ENCODE results near the gene APOBEC3F.
A peak's percentile ranks its signal among the peaks of the same experiment; 100 is the strongest.
"Not testable (repeated sequence)": the region's sequence is repeated elsewhere in the genome, so short reads cannot be mapped to it uniquely, and the experiment has no call there.

Gene APOBEC3F

DNA sequence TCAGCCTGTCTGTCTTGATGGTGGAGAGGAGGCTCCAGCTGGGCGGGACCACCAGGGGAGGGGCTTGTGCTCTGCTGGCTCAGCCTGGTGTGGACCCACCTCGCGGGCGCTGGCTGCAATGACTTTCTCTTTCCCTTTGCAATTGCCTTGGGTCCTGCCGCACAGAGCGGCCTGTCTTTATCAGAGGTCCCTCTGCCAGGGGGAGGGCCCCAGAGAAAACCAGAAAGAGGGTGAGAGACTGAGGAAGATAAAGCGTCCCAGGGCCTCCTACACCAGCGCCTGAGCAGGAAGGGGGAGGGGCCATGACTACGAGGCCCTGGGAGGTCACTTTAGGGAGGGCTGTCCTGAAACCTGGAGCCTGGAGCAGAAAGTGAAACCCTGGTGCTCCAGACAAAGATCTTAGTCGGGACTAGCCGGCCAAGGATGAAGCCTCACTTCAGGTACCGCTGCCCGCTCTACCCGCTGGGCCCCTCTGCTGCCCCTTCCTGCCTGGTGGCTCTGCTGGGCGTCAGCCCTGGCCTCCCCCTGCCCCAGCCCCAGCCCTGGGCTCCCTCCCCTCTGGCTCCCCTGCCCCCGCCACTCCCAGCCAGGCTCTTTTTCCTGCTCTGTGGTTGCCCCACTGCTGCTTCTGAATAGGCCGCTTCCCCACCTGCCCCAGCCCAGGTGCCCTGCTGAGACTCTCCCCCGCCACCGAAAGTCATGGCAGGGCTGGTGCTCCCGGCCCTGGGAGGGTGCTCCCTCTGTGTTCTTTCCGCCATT lies at the start of gene APOBEC3F:
APOBEC3F (plus strand) TSS at position 327 of the 759 bp plus-strand sequence; CDS start at position 424, 97 bp downstream.
- peak; percentile 57 for DNase-seq

DNA sequence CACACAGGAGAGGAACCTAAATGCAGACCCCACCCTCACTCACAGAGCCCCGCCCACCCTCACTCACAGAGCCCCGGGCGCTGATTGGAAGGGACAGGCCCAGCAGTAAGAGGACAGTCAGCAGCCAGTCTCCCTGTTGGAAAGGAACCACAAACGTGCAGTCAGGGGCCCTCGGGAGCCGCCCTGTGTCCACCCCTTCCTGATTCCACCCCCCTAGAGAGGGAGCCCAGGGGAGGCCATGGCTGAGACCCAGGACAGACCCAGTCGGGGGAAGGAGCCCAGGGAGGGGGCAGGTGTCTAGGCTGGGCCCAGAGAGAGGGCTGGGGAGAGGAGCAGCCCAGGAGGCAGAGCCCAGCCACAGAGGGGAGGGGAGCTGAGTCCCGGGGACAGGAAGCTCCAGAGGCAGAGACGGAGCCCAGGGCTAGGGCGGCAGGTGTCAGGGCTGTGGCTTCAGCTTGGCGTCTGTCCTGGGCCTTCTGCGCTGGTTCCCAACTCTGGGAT lies 47.7 kb upstream of the APOBEC3F start:
- DNase-seq = not testable (repeated sequence)

DNA sequence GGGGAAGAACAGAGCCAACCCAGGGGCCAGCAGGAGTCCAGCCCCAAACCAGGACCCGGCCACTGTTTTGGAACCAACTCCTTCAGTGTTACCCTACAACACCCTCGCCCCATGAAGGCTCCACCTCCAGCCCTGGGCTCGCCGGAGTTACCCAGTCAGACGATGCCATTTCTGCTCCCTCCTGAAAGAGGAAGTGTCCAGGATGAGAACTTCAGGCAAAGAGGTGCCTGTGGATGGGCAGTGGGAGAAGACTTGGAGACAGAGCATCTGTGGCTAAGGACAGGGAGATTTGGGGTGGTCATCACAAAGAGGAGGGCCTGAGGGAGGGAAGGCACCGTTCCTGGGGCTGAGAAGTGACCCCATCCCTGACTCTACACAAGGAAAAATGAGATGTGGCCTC lies 44.6 kb upstream of the APOBEC3F start:
- no peak for DNase-seq

- DNase-seq = no peak
These were observed 43.1 kb upstream of the APOBEC3F start for GRCh38 chr22:38997518-38997917.

GRCh38 chr22:39003165-39003638 lies 37.5 kb upstream of the APOBEC3F start:
- DNase-seq = peak; percentile 60

- DNase-seq = no peak
These were observed 33.5 kb upstream of the APOBEC3F start for GRCh38 chr22:39007177-39007576.

GRCh38 chr22:39008271-39008850 lies 32.3 kb upstream of the APOBEC3F start:
- not testable (repeated sequence) for DNase-seq

GRCh38 chr22:39010946-39011345 lies 29.7 kb upstream of the APOBEC3F start:
- DNase-seq = no peak

- DNase-seq = no peak
These were observed 27.8 kb upstream of the APOBEC3F start for GRCh38 chr22:39012533-39013511.

GRCh38 chr22:39013561-39013941 lies 27.1 kb upstream of the APOBEC3F start:
- not testable (repeated sequence) for DNase-seq

DNA sequence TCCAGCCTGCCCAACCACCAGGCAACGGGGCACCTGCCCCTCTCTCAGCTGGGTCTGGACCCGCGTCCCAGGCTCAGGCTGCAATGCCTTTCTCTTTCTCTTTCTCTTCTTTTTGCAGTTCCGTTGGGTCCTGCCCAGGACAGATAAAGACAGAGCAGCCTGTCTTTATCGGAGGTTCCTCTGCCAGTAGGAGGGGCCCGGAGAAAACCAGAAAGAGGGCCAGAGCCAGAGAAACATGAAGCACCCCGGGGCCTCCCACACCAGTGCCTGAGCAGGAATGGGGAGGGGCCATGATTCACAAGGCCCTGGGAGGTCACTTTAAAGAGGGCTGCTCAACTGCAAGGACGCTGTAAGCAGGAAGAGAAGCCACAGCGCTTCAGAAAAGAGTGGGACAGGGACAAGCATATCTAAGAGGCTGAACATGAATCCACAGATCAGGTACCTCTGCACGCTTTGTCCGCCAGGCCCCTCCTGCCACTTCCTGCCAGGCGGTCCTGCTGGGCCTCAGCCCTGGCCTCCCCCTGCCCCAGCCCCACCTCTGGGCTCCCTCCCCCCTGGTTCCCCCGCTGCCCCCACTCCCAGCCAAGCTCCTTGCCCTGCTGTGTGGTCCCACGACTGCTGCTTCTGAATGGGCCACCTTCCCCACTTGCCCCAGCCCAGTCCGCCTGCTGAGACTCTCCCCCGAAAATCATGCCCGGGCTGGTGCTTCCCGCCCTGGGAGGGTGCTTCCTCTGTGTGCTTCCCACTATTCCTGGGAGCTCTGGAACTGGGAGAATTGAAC lies 26.5 kb upstream of the APOBEC3F start, which contains the start of gene APOBEC3C:
APOBEC3C (plus strand) TSS at position 316 of the 781 bp plus-strand sequence; CDS start at position 422, 106 bp downstream.
- DNase-seq = peak; percentile 58

- not testable (repeated sequence) for DNase-seq
These were observed 25.9 kb upstream of the APOBEC3F start for GRCh38 chr22:39014723-39015121.

- no peak for DNase-seq
These were observed 24.1 kb upstream of the APOBEC3F start for GRCh38 chr22:39016592-39016991.

- DNase-seq = no peak
These were observed 22.9 kb upstream of the APOBEC3F start for GRCh38 chr22:39017596-39018365.

DNA sequence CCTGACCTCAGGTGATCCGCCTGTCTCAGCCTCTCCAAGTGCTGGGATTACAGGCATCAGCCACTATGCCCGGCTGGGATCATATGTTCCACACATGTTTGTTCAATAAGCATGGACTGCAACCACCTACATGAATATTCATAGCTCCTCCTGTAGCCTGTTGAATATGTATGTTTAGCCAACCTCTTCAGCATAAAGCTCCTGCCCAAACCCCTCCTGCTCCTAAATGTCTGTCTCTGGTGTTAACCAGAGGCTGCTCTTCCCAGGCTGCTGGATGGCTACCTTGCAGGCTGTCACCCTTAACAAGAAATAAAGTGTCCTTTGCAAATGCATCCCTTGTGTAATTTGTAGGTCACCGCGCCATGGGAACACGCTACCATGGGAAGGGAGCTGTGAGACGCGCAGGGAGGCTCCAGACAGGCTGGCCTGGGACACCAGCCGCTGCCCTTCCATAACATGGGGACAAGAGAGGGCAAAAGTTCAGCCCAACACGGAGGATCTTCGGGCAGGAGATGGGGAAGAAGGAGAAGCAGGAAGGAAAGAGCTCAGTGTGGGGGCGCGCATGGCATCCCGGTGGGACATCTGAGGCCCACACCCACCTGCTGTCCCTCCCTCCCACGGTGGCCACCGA lies 20.5 kb upstream of the APOBEC3F start:
- not testable (repeated sequence) for DNase-seq

DNA sequence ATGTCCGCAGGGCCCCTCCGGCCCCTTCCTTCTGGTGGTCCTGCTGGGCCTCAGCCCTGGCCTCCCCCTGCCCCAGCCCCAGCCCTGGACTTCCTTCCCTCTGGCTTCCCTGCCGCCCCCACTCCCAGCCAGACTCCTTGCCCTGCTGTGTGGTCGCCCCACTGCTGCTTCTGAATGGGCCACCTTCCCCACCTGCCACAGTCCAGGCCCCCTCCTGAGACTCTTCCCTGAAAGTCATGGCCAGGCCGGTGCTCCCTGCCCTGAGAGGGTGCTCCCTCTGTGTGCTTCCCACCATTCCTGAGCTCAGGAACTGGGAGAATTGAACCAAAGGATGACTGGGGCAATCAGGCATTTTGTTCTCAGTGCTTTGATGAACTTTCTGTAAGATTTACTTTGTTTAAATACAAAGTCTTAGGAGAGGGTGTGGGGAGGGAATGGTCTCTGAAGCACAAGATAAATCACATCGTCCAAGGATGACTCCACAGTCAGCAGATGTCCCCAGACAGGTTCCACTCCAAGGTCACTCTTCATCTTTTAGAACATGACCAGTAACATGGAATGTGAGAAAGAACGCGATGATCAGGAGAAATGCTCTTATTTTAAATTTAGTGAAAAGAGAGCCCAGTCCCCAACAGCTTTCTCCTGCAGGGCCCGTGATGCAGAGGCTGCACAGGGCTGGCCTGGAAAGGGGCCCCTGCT lies 19.0 kb upstream of the APOBEC3F start:
- no peak for DNase-seq

DNA sequence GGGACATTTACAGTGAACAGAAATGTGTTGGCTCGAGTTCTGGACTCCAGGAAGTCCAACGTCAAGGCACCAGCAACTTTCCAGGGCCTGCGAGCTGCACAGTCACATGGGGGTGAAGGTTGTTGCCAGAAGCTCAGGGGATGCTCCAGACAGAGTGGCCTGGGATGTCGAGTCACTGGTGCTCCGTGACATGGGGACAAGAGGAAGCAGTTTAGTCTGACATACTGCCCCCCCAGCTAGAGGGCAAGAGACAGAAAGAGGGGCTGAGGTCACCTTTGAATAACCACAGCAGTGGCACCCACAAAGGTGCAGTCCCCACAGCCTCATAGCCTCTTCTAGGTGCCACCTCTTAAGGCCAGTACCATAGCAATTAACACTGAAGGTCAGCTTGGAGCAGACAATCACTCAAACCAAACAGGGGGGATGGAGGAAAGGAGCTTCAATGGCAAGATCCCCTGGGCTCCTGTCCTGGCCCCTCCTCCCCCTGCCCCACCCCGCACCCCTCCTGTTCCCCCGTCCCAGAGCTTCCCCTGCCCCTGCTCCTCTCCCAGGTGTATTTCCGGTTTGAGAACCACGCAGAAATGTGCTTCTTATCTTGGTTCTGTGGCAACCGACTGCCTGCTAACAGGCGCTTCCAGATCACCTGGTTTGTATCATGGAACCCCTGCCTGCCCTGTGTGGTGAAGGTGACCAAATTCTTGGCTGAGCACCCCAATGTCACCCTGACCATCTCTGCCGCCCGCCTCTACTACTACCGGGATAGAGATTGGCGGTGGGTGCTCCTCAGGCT lies 15.9 kb upstream of the APOBEC3F start:
- no peak for DNase-seq

DNA sequence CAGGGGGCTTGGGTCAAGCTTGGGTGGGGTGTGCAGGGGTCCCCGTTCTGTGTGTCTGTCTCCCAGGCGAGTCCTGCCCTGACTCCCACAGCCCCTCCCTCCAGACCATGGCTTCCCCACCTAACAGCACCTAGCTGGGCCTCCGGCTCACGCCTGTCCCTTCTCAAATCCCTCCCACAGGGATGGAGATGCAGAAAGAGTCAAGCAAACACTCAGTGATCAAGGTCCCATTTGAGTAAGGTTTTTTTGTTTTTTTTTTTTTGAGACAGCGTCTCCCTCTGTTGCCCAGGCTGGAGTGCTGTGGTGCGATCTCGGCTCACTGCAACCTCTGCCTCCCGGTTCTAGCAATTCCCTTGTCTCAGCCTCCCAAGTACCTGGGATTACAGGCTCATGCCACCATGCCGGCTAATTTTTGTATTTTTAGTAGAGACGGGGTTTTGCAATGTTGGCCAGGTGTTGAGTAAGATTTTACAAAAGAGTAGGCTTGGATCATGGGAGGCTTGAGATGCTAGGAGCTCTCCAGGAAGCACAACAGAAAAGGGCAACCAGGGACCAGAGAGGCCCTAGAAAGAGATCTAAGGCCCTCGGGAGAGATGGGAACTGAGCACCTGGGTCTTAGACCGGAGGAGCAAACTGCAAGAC lies 14.0 kb upstream of the APOBEC3F start:
- DNase-seq = no peak

- no peak for DNase-seq
These were observed 12.9 kb upstream of the APOBEC3F start for GRCh38 chr22:39027717-39028116.
